Measurements from ENCODE around the gene CRLF2. TPM values are rescaled to one million over a fixed set of nuclear protein-coding genes. Genes with fewer than 3 reads are reported as not detected.

Gene CRLF2
- total and polyA plus RNA-seq, 10 of the 15 experiments (the other 5 are each of a cell fraction or from before 2014, with no cell fraction given), result 2.7 to 7.2 (median 4.5) TPM

GRCh38 chrX:1213971-1214370, 1.5 kb upstream of the CRLF2 start (continued):
- TF ChIP-seq, protein P1, sequence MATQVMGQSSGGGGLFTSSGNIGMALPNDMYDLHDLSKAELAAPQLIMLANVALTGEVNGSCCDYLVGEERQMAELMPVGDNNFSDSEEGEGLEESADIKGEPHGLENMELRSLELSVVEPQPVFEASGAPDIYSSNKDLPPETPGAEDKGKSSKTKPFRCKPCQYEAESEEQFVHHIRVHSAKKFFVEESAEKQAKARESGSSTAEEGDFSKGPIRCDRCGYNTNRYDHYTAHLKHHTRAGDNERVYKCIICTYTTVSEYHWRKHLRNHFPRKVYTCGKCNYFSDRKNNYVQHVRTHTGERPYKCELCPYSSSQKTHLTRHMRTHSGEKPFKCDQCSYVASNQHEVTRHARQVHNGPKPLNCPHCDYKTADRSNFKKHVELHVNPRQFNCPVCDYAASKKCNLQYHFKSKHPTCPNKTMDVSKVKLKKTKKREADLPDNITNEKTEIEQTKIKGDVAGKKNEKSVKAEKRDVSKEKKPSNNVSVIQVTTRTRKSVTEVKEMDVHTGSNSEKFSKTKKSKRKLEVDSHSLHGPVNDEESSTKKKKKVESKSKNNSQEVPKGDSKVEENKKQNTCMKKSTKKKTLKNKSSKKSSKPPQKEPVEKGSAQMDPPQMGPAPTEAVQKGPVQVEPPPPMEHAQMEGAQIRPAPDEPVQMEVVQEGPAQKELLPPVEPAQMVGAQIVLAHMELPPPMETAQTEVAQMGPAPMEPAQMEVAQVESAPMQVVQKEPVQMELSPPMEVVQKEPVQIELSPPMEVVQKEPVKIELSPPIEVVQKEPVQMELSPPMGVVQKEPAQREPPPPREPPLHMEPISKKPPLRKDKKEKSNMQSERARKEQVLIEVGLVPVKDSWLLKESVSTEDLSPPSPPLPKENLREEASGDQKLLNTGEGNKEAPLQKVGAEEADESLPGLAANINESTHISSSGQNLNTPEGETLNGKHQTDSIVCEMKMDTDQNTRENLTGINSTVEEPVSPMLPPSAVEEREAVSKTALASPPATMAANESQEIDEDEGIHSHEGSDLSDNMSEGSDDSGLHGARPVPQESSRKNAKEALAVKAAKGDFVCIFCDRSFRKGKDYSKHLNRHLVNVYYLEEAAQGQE (IDR thresholded peaks at IDR 0.05; ENCODE audit: low read depth, low read length), result no peak
- TF ChIP-seq SUPT20H (IDR thresholded peaks at IDR 0.05; ENCODE audit: borderline replicate concordance, control insufficient read depth, low read depth, low read length), result no peak
- no peak for TF ChIP-seq CHD4 (IDR thresholded peaks at IDR 0.05)
- no peak for TF ChIP-seq POLR2AphosphoS2 (IDR thresholded peaks at IDR 0.05; ENCODE audit: low read depth, low read length)
- no peak for TF ChIP-seq EED (IDR thresholded peaks at IDR 0.05; ENCODE audit: low read depth)
- no peak for TF ChIP-seq ZNF24 (IDR thresholded peaks at IDR 0.05)
- no peak for TF ChIP-seq PAX8 (IDR thresholded peaks at IDR 0.05)
- TF ChIP-seq MAX (IDR thresholded peaks at IDR 0.05; ENCODE audit: low read depth, low read length), result no peak

DNA sequence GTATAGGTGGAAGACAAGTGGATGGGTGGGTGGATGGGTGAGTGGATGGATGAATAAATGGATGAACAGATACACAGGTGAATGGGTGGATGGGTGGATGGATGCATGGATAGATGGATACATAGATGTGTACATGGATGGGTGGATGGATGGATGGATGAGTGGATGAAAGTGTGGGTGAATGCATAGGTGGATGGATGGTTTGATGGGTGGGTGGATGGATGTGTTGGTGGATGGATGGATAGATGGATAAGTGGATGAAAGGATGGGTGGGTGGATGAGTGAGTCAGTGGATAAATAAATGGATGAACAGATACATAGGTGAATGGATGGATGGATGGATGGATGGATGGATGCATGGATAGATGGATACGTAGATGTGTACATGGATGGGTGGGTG, 1.6 kb downstream of the CRLF2 start:
- 40% methylated on average over 1 of the region's 1 CpG for WGBS (ENCODE audit: insufficient coverage, insufficient replicate concordance, low lambda C conversion rate, missing lambda C conversion rate)
- no peaks in the 10 kb centered on the region for H3K36me3 ChIP-seq (ENCODE audit: control insufficient read depth in 2 of 2, insufficient read depth in 2 of 2, low read length in 1 of 2)
- H3K4me3 ChIP-seq, result no peak overlapping the region
- ChIA-PET CTCF (no interaction called here), POLR2A (no interaction called here), RAD21 (ENCODE audit: unreplicated experiment) (no interaction called here), SMC1A (ENCODE audit: uncharacterized antibody, unreplicated experiment) (no interaction called here)
- no peaks in the 10 kb centered on the region for H4K20me1 ChIP-seq (ENCODE audit: control insufficient read depth, insufficient read depth)
- no peak for DNase-seq (ENCODE audit: low read depth, low spot score)
- 0 out of 2 replicates have a peak, but pooled peaks have one; percentile 30 for TF ChIP-seq HDGF (IDR thresholded peaks at IDR 0.05)
- TF ChIP-seq IKZF2 (IDR thresholded peaks at IDR 0.05), result 0 out of 4 replicates have a peak, but pooled peaks of 1 of the 2 experiments have one; percentile 27
- TF ChIP-seq RAD51 (IDR thresholded peaks at IDR 0.05), result no peak
- H3K4me2 ChIP-seq (ENCODE audit: control insufficient read depth, insufficient read depth), result no peak overlapping the region
- H3K9me3 ChIP-seq (replicated peaks; ENCODE audit: control insufficient read depth, insufficient read depth, low read length), result no peaks in the 10 kb centered on the region
- no peak overlapping the region for H3K27ac ChIP-seq (ENCODE audit: control insufficient read depth, insufficient read depth)
- no peak overlapping the region for H2AFZ ChIP-seq (ENCODE audit: control insufficient read depth, low read depth, low read length)
- no peaks in the 10 kb centered on the region for H3K27me3 ChIP-seq (replicated peaks in 1 of 2; ENCODE audit: control insufficient read depth in 2 of 2, insufficient read depth in 2 of 2, low read length in 1 of 2)
- intact Hi-C loops (cut with micrococcal nuclease; ENCODE audit: unreplicated experiment), result no loop called here
- in situ Hi-C loops (cut with MboI), result no loop called here
- H3K79me2 ChIP-seq (ENCODE audit: control insufficient read depth, insufficient read depth, low read length), result no peaks in the 10 kb centered on the region
- BruUV-seq (replicated peaks), result no TSS peak
- H3K4me1 ChIP-seq (ENCODE audit: control insufficient read depth, insufficient read depth, low read length), result peaks cover 14% of the 10 kb centered on the region
- no peak for FAIRE-seq
- H3K9ac ChIP-seq (ENCODE audit: control insufficient read depth, insufficient read depth, low read length), result no peak overlapping the region
- no peak for ATAC-seq

Measured in GM12878 (cell line).